ENCODE data around the gene TSPAN4.

TSPAN4 gene

GRCh38 chr11:842370-843002 lies at the start of gene TSPAN4, which contains the start of gene POLR2L:
TSPAN4 (plus strand) TSS chr11:842852; CDS start chr11:850305, 7,453 bp downstream.
POLR2L (minus strand) TSS chr11:842529; CDS start chr11:842508, 21 bp downstream.
- DNase-seq (ENCODE audit: low spot score), result peak; percentile 86

- DNase-seq (ENCODE audit: low spot score), result no peak
These were observed 49.8 kb upstream of the TSPAN4 start for GRCh38 chr11:792873-793272.

GRCh38 chr11:793556-793955 lies 49.1 kb upstream of the TSPAN4 start:
- DNase-seq (ENCODE audit: low spot score), result no peak

GRCh38 chr11:794013-794765 lies 48.5 kb upstream of the TSPAN4 start:
- no peak for DNase-seq (ENCODE audit: low spot score)

- peak; percentile 42 for DNase-seq (ENCODE audit: low spot score)
These were observed 47.7 kb upstream of the TSPAN4 start for GRCh38 chr11:794766-795633.

- peak; percentile 86 for DNase-seq (ENCODE audit: low spot score)
These were observed 46.8 kb upstream of the TSPAN4 start for GRCh38 chr11:795634-796564.

- DNase-seq (ENCODE audit: low spot score), result no peak
These were observed 45.9 kb upstream of the TSPAN4 start for GRCh38 chr11:796565-797295.

- peak; percentile 94 for DNase-seq (ENCODE audit: low spot score)
These were observed 45.2 kb upstream of the TSPAN4 start for GRCh38 chr11:797296-798092.

GRCh38 chr11:798093-798713 lies 44.4 kb upstream of the TSPAN4 start, which contains the start of gene SLC25A22:
SLC25A22 (minus strand) TSS chr11:798281; CDS start chr11:795006, 3,275 bp downstream.
- peak; percentile 89 for DNase-seq (ENCODE audit: low spot score)

- no peak for DNase-seq (ENCODE audit: low spot score)
These were observed 42.9 kb upstream of the TSPAN4 start for GRCh38 chr11:799641-800316.

GRCh38 chr11:800473-800872 lies 42.2 kb upstream of the TSPAN4 start:
- no peak for DNase-seq (ENCODE audit: low spot score)

- DNase-seq (ENCODE audit: low spot score), result no peak
These were observed 41.4 kb upstream of the TSPAN4 start for GRCh38 chr11:801097-801780.

- no peak for DNase-seq (ENCODE audit: low spot score)
These were observed 40.5 kb upstream of the TSPAN4 start for GRCh38 chr11:802018-802617.

- no peak for DNase-seq (ENCODE audit: low spot score)
These were observed 39.8 kb upstream of the TSPAN4 start for GRCh38 chr11:802693-803466.

- no peak for DNase-seq (ENCODE audit: low spot score)
These were observed 39.2 kb upstream of the TSPAN4 start for GRCh38 chr11:803467-803742.

- DNase-seq (ENCODE audit: low spot score), result no peak
These were observed 38.7 kb upstream of the TSPAN4 start for GRCh38 chr11:803770-804598.
